ENCODE data around the gene LACTB. TPM values are rescaled to one million over a fixed set of nuclear protein-coding genes. Genes with fewer than 3 reads are reported as not detected.
A peak's percentile ranks its signal among the peaks of the same experiment; 100 is the strongest.

Gene LACTB
- total and polyA plus RNA-seq, 3 experiments from 2014 or later, result 9.7 to 31.7 (median 30.0) TPM

- H3K4me1 ChIP-seq (ENCODE audit: insufficient read depth, low read length), result peaks cover 30% of the 10 kb centered on the region
- no peak overlapping the region for H3K4me3 ChIP-seq (ENCODE audit: low read length)
- H3K27ac ChIP-seq (ENCODE audit: low read depth, low read length), result no peak overlapping the region
- DNase-seq, result no peak
- Mint-ChIP-seq H3K9me3 (no peaks in the 10 kb centered on the region), H3K4me1 (peaks cover 37 to 42% (median 38%) of the 10 kb centered on the region in 3 donors), H3K36me3 (peaks cover 0 to 13% (median 2%) of the 10 kb centered on the region in 3 donors), H3K27me3 (no peaks in the 10 kb centered on the region), H3K4me3 (peak overlapping the region in 6 of 7 donors; percentile 94 to 100 (median 97)), H3K27ac (peak overlapping the region in 3 of 8 donors; percentile 12 to 96 (median 88))
- no peaks in the 10 kb centered on the region for H3K27me3 ChIP-seq (ENCODE audit: insufficient read depth, low read length, poor library complexity, severe bottlenecking)
- H3K9me3 ChIP-seq (ENCODE audit: low read length), result no peaks in the 10 kb centered on the region
- POLR2A ChIA-PET, result interaction anchor here (0.6 to 1.9 kb wide), 4 partner anchors 13 to 522 kb away, joined by 3 to 7 read pairs (median 4); partner anchors contain the start of gene RPS27L
- no peaks in the 10 kb centered on the region for H3K36me3 ChIP-seq (ENCODE audit: insufficient read depth, low read length)
- CTCF ChIA-PET, result interaction anchor here (1.8 kb wide), 1 partner anchor 30 kb away, joined by 5 read pairs; the partner anchor contains the start of gene RPS27L
Observed at GRCh38 chr15:63187589-63188226, 66.0 kb downstream of the LACTB start.

GRCh38 chr15:63188247-63188925 lies 66.7 kb downstream of the LACTB start:
- ChIA-PET POLR2A (interaction anchor here (0.6 to 1.9 kb wide), 4 partner anchors 14 to 522 kb away, joined by 3 to 7 read pairs (median 4); partner anchors contain the start of gene RPS27L), CTCF (interaction anchor here (0.8 to 1.8 kb wide), 3 partner anchors 15 to 40 kb away, joined by 3 to 5 read pairs (median 5); partner anchors contain the start of gene RPS27L)
- Mint-ChIP-seq H3K4me1 (peaks cover 43 to 49% (median 45%) of the 10 kb centered on the region in 3 donors), H3K27me3 (no peaks in the 10 kb centered on the region), H3K36me3 (peaks cover 0 to 13% (median 2%) of the 10 kb centered on the region in 3 donors), H3K9me3 (no peaks in the 10 kb centered on the region), H3K4me3 (peak overlapping the region; percentile 94 to 100 (median 96)), H3K27ac (peak overlapping the region; percentile 81 to 97 (median 94))
- peaks cover 36% of the 10 kb centered on the region for H3K4me1 ChIP-seq (ENCODE audit: insufficient read depth, low read length)
- peak overlapping the region; percentile 75 for H3K27ac ChIP-seq (ENCODE audit: low read depth, low read length)
- no peak for DNase-seq
- H3K9me3 ChIP-seq (ENCODE audit: low read length), result no peaks in the 10 kb centered on the region
- peak overlapping the region; percentile 84 for H3K4me3 ChIP-seq (ENCODE audit: low read length)
- no peaks in the 10 kb centered on the region for H3K27me3 ChIP-seq (ENCODE audit: insufficient read depth, low read length, poor library complexity, severe bottlenecking)
- H3K36me3 ChIP-seq (ENCODE audit: insufficient read depth, low read length), result no peaks in the 10 kb centered on the region

GRCh38 chr15:63188926-63189871 lies 67.5 kb downstream of the LACTB start, which contains the start of gene RAB8B:
TSS of gene RAB8B (plus strand) at chr15:63189606. CDS start at chr15:63189625, 19 bp downstream.
- H3K4me3 Mint-ChIP-seq, result peak within 1 kb of the TSS; percentile 94 to 100 (median 96)
- peak; percentile 92 to 99 (median 97) for DNase-seq
- H3K4me3 ChIP-seq (ENCODE audit: low read length), result peak within 1 kb of the TSS; percentile 84
- H3K27ac ChIP-seq (ENCODE audit: low read depth, low read length), result peak within 1 kb of the TSS; percentile 75
- H3K9me3 ChIP-seq (ENCODE audit: low read length), result no peaks in the 10 kb centered on the region
- H3K4me1 ChIP-seq (ENCODE audit: insufficient read depth, low read length), result peaks cover 44% of the 10 kb centered on the region
- no peaks in the 10 kb centered on the region for H3K27me3 Mint-ChIP-seq
- H3K27me3 ChIP-seq (ENCODE audit: insufficient read depth, low read length, poor library complexity, severe bottlenecking), result no peaks in the 10 kb centered on the region
- CTCF ChIA-PET, result interaction anchor here (0.8 kb wide), 2 partner anchors 16 to 39 kb away, joined by 3 to 5 read pairs; no protein-coding TSS in a partner anchor
- H3K27ac Mint-ChIP-seq, result peak within 1 kb of the TSS; percentile 81 to 99 (median 97)
- peaks cover 0 to 13% (median 2%) of the 10 kb centered on the region in 3 donors for H3K36me3 Mint-ChIP-seq
- no peaks in the 10 kb centered on the region for H3K9me3 Mint-ChIP-seq
- H3K4me1 Mint-ChIP-seq, result peaks cover 49 to 57% (median 52%) of the 10 kb centered on the region in 3 donors
- POLR2A ChIA-PET, result interaction anchor here (1.9 kb wide), 1 partner anchor 32 kb away, joined by 7 read pairs; the partner anchor contains the start of gene RPS27L
- no peaks in the 10 kb centered on the region for H3K36me3 ChIP-seq (ENCODE audit: insufficient read depth, low read length)

- peaks cover 57 to 66% (median 61%) of the 10 kb centered on the region in 3 donors for H3K4me1 Mint-ChIP-seq
- H3K36me3 Mint-ChIP-seq, result peaks cover 0 to 13% (median 2%) of the 10 kb centered on the region in 3 donors
- Histone ChIP-seq H3K4me3 (ENCODE audit: low read length) (peak overlapping the region; percentile 84), H3K9me3 (ENCODE audit: low read length) (no peaks in the 10 kb centered on the region), H3K27ac (ENCODE audit: low read depth, low read length) (peak overlapping the region; percentile 75), H3K27me3 (ENCODE audit: insufficient read depth, low read length, poor library complexity, severe bottlenecking) (no peaks in the 10 kb centered on the region), H3K4me1 (ENCODE audit: insufficient read depth, low read length) (peaks cover 53% of the 10 kb centered on the region), H3K36me3 (ENCODE audit: insufficient read depth, low read length) (no peaks in the 10 kb centered on the region)
- ChIA-PET POLR2A (interaction anchor here (1.8 to 2.3 kb wide), 3 partner anchors 13 to 72 kb away, joined by 7 to 20 read pairs (median 17); partner anchors contain the start of gene RPS27L), CTCF (interaction anchor here (0.7 to 4.9 kb wide), 3 partner anchors 14 to 101 kb away, joined by 3 to 30 read pairs (median 4); no protein-coding TSS in a partner anchor)
- no peaks in the 10 kb centered on the region for H3K9me3 Mint-ChIP-seq
- no peak for DNase-seq
- H3K27me3 Mint-ChIP-seq, result no peaks in the 10 kb centered on the region
- peak overlapping the region; percentile 81 to 99 (median 96) for H3K27ac Mint-ChIP-seq
- H3K4me3 Mint-ChIP-seq, result peak overlapping the region; percentile 94 to 100 (median 96)
Observed at GRCh38 chr15:63189941-63190768, 68.5 kb downstream of the LACTB start.

GRCh38 chr15:63190769-63191649 lies 69.3 kb downstream of the LACTB start:
- Histone ChIP-seq H3K9me3 (ENCODE audit: low read length) (no peaks in the 10 kb centered on the region), H3K27ac (ENCODE audit: low read depth, low read length) (peak overlapping the region; percentile 75), H3K4me3 (ENCODE audit: low read length) (peak overlapping the region; percentile 84), H3K36me3 (ENCODE audit: insufficient read depth, low read length) (no peaks in the 10 kb centered on the region), H3K4me1 (ENCODE audit: insufficient read depth, low read length) (peaks cover 62% of the 10 kb centered on the region), H3K27me3 (ENCODE audit: insufficient read depth, low read length, poor library complexity, severe bottlenecking) (no peaks in the 10 kb centered on the region)
- Mint-ChIP-seq H3K4me3 (peak overlapping the region; percentile 94 to 100 (median 96)), H3K27ac (peak overlapping the region; percentile 81 to 99 (median 96)), H3K9me3 (no peaks in the 10 kb centered on the region), H3K4me1 (peaks cover 66 to 75% (median 70%) of the 10 kb centered on the region in 3 donors), H3K27me3 (no peaks in the 10 kb centered on the region), H3K36me3 (peaks cover 0 to 13% (median 2%) of the 10 kb centered on the region in 3 donors)
- POLR2A ChIA-PET, result interaction anchor here (0.6 to 2.3 kb wide), 10 partner anchors 12 to 313 kb away, joined by 3 to 20 read pairs (median 6); partner anchors contain the start of genes APH1B, RPS27L and USP3
- CTCF ChIA-PET, result interaction anchor here (0.7 to 4.9 kb wide), 10 partner anchors 13 to 143 kb away, joined by 3 to 30 read pairs (median 4); partner anchors contain the start of gene RPS27L
- DNase-seq, result no peak
